Measurements from ENCODE around the gene FOXD4L6.
"Not testable (repeated sequence)": the region's sequence is repeated elsewhere in the genome, so short reads cannot be mapped to it uniquely, and the experiment has no call there.

DNA sequence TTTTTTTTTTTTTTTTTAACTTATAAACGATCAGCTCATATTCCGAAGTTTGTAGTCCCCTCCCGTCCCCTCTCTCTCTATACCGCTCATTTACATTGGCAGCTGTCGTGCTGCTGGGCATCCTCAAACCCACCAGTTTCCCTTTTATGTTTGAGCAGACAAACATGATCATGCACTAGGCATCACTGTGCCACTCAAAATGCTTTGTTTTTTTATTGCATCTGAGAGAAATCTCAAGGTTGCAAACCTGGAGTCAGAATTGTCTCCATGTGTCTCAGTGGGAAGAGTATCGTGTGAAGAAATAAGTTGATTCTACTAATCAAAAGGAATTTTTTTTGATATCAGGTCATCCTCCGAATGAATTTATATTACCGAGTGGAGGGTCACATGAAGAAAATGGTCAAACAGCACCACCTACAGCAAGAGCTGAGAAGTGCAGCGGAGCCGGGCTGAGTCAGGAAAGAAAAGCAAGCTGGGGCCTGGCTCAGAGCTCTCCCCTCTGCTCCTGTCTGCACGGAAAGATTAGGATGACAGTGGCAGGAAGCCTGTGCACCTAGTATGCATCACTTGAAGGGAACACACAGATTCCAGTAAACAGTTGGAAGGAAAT is 39.9 kb downstream of the FOXD4L6 start:
- TF ChIP-seq, protein P1, sequence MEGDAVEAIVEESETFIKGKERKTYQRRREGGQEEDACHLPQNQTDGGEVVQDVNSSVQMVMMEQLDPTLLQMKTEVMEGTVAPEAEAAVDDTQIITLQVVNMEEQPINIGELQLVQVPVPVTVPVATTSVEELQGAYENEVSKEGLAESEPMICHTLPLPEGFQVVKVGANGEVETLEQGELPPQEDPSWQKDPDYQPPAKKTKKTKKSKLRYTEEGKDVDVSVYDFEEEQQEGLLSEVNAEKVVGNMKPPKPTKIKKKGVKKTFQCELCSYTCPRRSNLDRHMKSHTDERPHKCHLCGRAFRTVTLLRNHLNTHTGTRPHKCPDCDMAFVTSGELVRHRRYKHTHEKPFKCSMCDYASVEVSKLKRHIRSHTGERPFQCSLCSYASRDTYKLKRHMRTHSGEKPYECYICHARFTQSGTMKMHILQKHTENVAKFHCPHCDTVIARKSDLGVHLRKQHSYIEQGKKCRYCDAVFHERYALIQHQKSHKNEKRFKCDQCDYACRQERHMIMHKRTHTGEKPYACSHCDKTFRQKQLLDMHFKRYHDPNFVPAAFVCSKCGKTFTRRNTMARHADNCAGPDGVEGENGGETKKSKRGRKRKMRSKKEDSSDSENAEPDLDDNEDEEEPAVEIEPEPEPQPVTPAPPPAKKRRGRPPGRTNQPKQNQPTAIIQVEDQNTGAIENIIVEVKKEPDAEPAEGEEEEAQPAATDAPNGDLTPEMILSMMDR (IDR thresholded peaks at IDR 0.05 in 8 of 11, conservative IDR thresholded peaks at IDR 0.05 in 3 of 11), result peak in 7 of 11 experiments; percentile 39 to 72 (median 64)
- not testable (repeated sequence) for TF ChIP-seq POLR2A, POLR2AphosphoS5 (IDR thresholded peaks at IDR 0.05)

All from spleen (tissue), 7 donors.